Ovary (tissue), 9 donors: Measurements from ENCODE around the gene RAPH1. TPM values are rescaled to one million over a fixed set of nuclear protein-coding genes. Genes with fewer than 3 reads are reported as not detected.
"Not testable (repeated sequence)": the region's sequence is repeated elsewhere in the genome, so short reads cannot be mapped to it uniquely, and the experiment has no call there.

ENCODE experiments used
- DNase-seq, 5 donors: peaks; one replicate each; pipeline ENCODE4 v3.0.0-alpha.2; 2019 to 2020
- H3K27ac ChIP-seq, 2 donors: fragments of 200-600 bp; one replicate each; pipeline versions ENCODE4 v1.5.1 to v1.8.0; 2019 to 2022
- H3K27me3 ChIP-seq: fragments of 200-600 bp; one replicate; pipeline ENCODE4 v1.8.0; 2022
- H3K36me3 ChIP-seq: fragments of 200-600 bp; sonication (generic); one replicate; pipeline ENCODE4 v1.5.1; 2019
- H3K4me1 ChIP-seq: one replicate; pipeline ENCODE4 v1.8.1; 2013; ENCODE audit warnings: mild to moderate bottlenecking, moderate library complexity; ENCODE audit not compliant: insufficient read depth
- H3K4me3 ChIP-seq: fragments of 200-600 bp; sonication (generic); one replicate; pipeline ENCODE4 v1.5.1; 2017
- H3K9me3 ChIP-seq, 2 donors: fragments of 200-600 bp in 1 of 2; sonication (generic) in 1 of 2; one replicate each; pipeline versions ENCODE4 v1.5.1 to v1.8.1; 2013 to 2019; ENCODE audit warnings: mild to moderate bottlenecking in 1 of 2, moderate library complexity in 1 of 2
- EP300 ChIP-seq: sonication (generic); formaldehyde crosslinking; IDR thresholded peaks from one replicate; pipeline ENCODE4 v1.6.1; 2017; ENCODE audit warnings: antibody characterized with exemption
- POLR2A ChIP-seq: fragments of 450-650 bp; IDR thresholded peaks from one replicate; pipeline ENCODE4 v1.6.1; 2017; ENCODE audit warnings: antibody characterized with exemption, mild to moderate bottlenecking, moderate library complexity
- WGBS, 3 donors: extraction: QIAGEN DNeasy Blood & Tissue Kit in 1 of 3; methylation state at CpG; one replicate each; pipeline versions ENCODE4 v1.1.5 to v1.1.7; 2013 to 2017; 5-methylcytosine and 5-hydroxymethylcytosine counted together
- intact Hi-C, 4 donors: fragments of 100-400 bp; cut with DNase I; formaldehyde crosslinking; loops; one replicate each; pipeline versions ENCODE4 v1.11.0 to v1.15.1; 2022 to 2023
- polyA plus RNA-seq, 2 donors: library from polyadenylated mRNA; stranded (reverse); fragments of 200-250 nt in 1 of 2; fragments of 350-450 nt in 1 of 2; fragmentation: Illumina TruSeq in 1 of 2; extraction: RNeasy Lipid Tissue Mini Kit (QIAGEN cat#74804) in 1 of 2; gene quantifications; one replicate each; pipeline ENCODE4 v1.2.3, GENCODE V29; 2013 to 2014
- total RNA-seq, 7 donors: library from RNA; depleted of rRNA in 2 of 7; stranded (reverse); fragments of >200 nt in 2 of 7; fragmentation: NEBNext Ultra II Directional in 3 of 7; extraction: Animal tissue kit (Norgen Biotek cat#: 25700) in 3 of 7; gene quantifications; one replicate each; pipeline versions ENCODE4 v1.1.0 to v1.2.4, GENCODE V29; 2016 to 2023
- TF ChIP-seq, protein P1 (sequence below), 3 donors: fragments of 450-650 bp in 2 of 3; fragments of 200-600 bp in 1 of 3; IDR thresholded peaks; one replicate each; pipeline versions ENCODE4 v1.5.1 to v1.8.0; 2016 to 2022; ENCODE audit warnings: antibody characterized with exemption in 3 of 3, mild to moderate bottlenecking in 1 of 3
- donor health status: DM: no; HTN: no; CAD: no; lungs with moderate emphysema.
- donor health status: DM: no; HTN: no; CAD: no.
- donor health status: Bipolar disorder and iron deficiency.
- donor health status: DM: yes; HTN: yes; CAD: no.
- donor health status: DM: no; HTN: no; CAD: no.
- donor health status: DM: yes; HTN: yes; CAD: no.

RAPH1 gene
- total and polyA plus RNA-seq, 9 donors, result 2.7 to 23.5 (median 10.5) TPM

DNA sequence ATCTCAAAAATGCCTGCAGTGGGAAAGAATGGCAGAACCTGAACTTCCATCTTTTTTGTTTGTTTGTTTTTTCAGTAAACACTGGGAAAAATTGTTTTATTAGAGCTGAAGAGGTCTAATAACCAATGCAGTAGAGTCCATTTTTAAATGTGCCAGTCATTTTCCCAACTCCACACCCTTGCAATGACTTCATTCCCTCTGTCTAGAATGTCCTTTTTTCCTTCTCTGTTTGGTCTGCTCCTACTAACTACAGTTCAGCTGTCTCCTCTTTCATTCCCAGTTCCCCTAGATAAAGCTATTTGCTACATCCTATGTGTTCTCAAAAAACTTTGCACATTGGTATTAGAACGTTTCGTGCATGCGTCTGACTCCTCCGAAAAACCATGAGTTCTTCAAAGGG is 9.3 kb upstream of the RAPH1 start:
- no peaks in the 10 kb centered on the region for H3K36me3 ChIP-seq
- WGBS, 3 donors, result 83 to 85% (median 83%) methylated on average over 4 of the region's 4 CpGs
- H3K27ac ChIP-seq, result no peak overlapping the region
- H3K9me3 ChIP-seq, result no peaks in the 10 kb centered on the region
- no peak for DNase-seq
- H3K4me1 ChIP-seq, result no peaks in the 10 kb centered on the region
- TF ChIP-seq EP300, result no peak
- TF ChIP-seq, protein P1, sequence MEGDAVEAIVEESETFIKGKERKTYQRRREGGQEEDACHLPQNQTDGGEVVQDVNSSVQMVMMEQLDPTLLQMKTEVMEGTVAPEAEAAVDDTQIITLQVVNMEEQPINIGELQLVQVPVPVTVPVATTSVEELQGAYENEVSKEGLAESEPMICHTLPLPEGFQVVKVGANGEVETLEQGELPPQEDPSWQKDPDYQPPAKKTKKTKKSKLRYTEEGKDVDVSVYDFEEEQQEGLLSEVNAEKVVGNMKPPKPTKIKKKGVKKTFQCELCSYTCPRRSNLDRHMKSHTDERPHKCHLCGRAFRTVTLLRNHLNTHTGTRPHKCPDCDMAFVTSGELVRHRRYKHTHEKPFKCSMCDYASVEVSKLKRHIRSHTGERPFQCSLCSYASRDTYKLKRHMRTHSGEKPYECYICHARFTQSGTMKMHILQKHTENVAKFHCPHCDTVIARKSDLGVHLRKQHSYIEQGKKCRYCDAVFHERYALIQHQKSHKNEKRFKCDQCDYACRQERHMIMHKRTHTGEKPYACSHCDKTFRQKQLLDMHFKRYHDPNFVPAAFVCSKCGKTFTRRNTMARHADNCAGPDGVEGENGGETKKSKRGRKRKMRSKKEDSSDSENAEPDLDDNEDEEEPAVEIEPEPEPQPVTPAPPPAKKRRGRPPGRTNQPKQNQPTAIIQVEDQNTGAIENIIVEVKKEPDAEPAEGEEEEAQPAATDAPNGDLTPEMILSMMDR (IDR thresholded peaks at IDR 0.05), result no peak
- no peak for TF ChIP-seq POLR2A
- intact Hi-C loops, result no loop called here
- H3K27me3 ChIP-seq, result no peaks in the 10 kb centered on the region
- no peak overlapping the region for H3K4me3 ChIP-seq

DNA sequence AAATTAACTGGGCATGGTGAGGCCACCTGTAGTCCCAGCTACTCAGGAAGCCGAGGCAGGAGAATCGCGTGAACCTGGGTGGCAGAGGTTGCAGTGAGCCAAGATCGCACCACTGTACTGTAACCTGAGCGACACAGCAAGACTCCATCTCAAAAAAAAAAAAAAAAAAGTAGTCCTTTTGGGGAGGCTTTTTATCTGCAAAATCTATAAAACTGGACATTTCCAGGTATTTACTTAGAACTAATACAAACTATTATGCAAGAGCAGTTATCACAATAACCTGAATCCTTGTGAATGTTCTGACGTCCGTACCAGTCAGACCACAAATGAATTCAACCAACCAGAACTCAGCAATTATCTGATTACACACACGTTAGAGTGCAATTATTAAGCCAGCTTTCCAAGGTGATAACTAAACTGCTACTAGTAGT is 8.8 kb upstream of the RAPH1 start:
- H3K27ac ChIP-seq, result no peak overlapping the region
- DNase-seq, result no peak
- H3K9me3 ChIP-seq, result no peaks in the 10 kb centered on the region
- H3K27me3 ChIP-seq, result no peaks in the 10 kb centered on the region
- no peak overlapping the region for H3K4me3 ChIP-seq
- intact Hi-C loops, result no loop called here
- H3K36me3 ChIP-seq, result no peaks in the 10 kb centered on the region
- H3K4me1 ChIP-seq, result no peaks in the 10 kb centered on the region
- 83 to 89% (median 87%) methylated on average over 8 of the region's 8 CpGs for WGBS, 3 donors
- TF ChIP-seq, protein P1 (IDR thresholded peaks at IDR 0.05), result no peak

GRCh38 chr2:203540598-203540997 is 5.5 kb upstream of the RAPH1 start:
- intact Hi-C loops, H3K36me3 ChIP-seq, H3K9me3 ChIP-seq, H3K4me3 ChIP-seq, DNase-seq, H3K27me3 ChIP-seq, H3K27ac ChIP-seq, H3K4me1 ChIP-seq: not testable (repeated sequence)
- 77 to 86% (median 80%) methylated on average over 3 of the region's 3 CpGs for WGBS, 3 donors

DNA sequence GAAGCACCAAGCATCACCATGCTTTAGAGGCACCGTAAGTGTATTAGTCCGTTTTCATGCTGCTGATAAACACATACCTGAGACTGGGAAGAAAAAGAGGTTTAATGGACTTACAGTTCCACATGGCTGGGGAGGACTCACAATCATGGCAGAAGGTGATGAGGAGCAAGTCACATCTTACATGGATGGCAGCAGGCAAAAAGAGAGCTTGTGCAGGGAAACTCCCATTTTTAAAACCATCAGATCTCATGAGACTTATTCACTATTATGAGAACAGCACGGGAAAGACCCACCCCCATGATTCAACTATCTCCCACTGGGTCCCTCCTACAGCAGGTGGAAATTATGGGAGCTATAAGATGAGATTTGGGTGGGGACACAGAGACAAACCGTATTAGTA is 3.1 kb upstream of the RAPH1 start:
- H3K27ac ChIP-seq, H3K4me1 ChIP-seq, H3K9me3 ChIP-seq, intact Hi-C loops, H3K4me3 ChIP-seq, H3K36me3 ChIP-seq, DNase-seq, H3K27me3 ChIP-seq: not testable (repeated sequence)
- 86 to 92% (median 87%) methylated on average over 4 of the region's 4 CpGs for WGBS, 3 donors

- H3K27ac ChIP-seq, H3K36me3 ChIP-seq, intact Hi-C loops: not testable (repeated sequence)
Measured at GRCh38 chr2:203536586-203536951, 1.5 kb upstream of the RAPH1 start.

GRCh38 chr2:203535784-203536585 is 884 bp upstream of the RAPH1 start:
- no peak for DNase-seq
- no peak for TF ChIP-seq POLR2A
- TF ChIP-seq, protein P1 (IDR thresholded peaks at IDR 0.05), result no peak
- no peak for TF ChIP-seq EP300

More at GRCh38 chr2:203536586-203536951, 1.5 kb upstream of the RAPH1 start:
- not testable (repeated sequence) for H3K9me3 ChIP-seq, H3K27me3 ChIP-seq, H3K4me1 ChIP-seq, H3K4me3 ChIP-seq, DNase-seq
- 94 to 95% (median 95%) methylated on average over 2 of the region's 2 CpGs for WGBS, 3 donors

More at GRCh38 chr2:203535784-203536585, 884 bp upstream of the RAPH1 start:
- H3K9me3 ChIP-seq, result no peaks in the 10 kb centered on the region
- peaks cover 3% of the 10 kb centered on the region for H3K4me1 ChIP-seq
- H3K4me3 ChIP-seq, result peak overlapping the region; percentile 67
- no peaks in the 10 kb centered on the region for H3K36me3 ChIP-seq
- no peaks in the 10 kb centered on the region for H3K27me3 ChIP-seq
- H3K27ac ChIP-seq, result peak overlapping the region in 1 of 2 donors; percentile 75
- WGBS, 3 donors, result 5 to 11% (median 5%) methylated on average over 14 of the region's 14 CpGs
- intact Hi-C loops, result no loop called here
